Left colon (tissue), 2 donors: ENCODE measurements around the gene STX11. TPM values are rescaled to one million over a fixed set of nuclear protein-coding genes. Genes with fewer than 3 reads are reported as not detected.
"Not testable (repeated sequence)": the region's sequence is repeated elsewhere in the genome, so short reads cannot be mapped to it uniquely, and the experiment has no call there.

Source experiments
- ATAC-seq: fragments of 200-7000 bp; cut with Tn5 transposase; one replicate; pipeline ENCODE4 v1.9.1; 2020; ENCODE audit warnings: mild to moderate bottlenecking, moderate library complexity
- DNase-seq, 2 donors: peaks; one replicate each; pipeline ENCODE4 v3.0.0-alpha.2; 2020
- intact Hi-C, 2 donors: fragments of 100-400 bp; cut with DNase I in 1 of 2; cut with micrococcal nuclease in 1 of 2; formaldehyde crosslinking; loops; one replicate each; pipeline versions ENCODE4 v1.11.2 to v1.14.0; 2022; cut with DNase I, micrococcal nuclease
- total RNA-seq, 2 donors: library from RNA; stranded (reverse); fragmentation: NEBNext Ultra II Directional; extraction: Animal tissue kit (Norgen Biotek cat#: 25700); gene quantifications; one replicate each; pipeline ENCODE4 v1.2.1, GENCODE V29; 2021
- donor health status: DM: no; HTN: no; CAD: no.
- donor health status: DM: yes; HTN: yes; CAD: no.

The STX11 gene
- total RNA-seq, 2 donors from 2014 or later, result 1.5 to 1.7 TPM

GRCh38 chr6:144160431-144161005 is 10.2 kb downstream of the STX11 start:
- intact Hi-C loops, result no loop called here
- DNase-seq, result no peak
- no peak for ATAC-seq

- DNase-seq (no peak), ATAC-seq (no peak)
- intact Hi-C loops, result no loop called here
Measured at GRCh38 chr6:144161975-144162374, 11.7 kb downstream of the STX11 start.

- no peak for DNase-seq
- no peak for ATAC-seq
- intact Hi-C loops, result no loop called here
Measured at GRCh38 chr6:144162977-144163376, 12.7 kb downstream of the STX11 start.

GRCh38 chr6:144165784-144166183 is 15.5 kb downstream of the STX11 start:
- DNase-seq, result no peak
- no peak for ATAC-seq
- intact Hi-C loops, result no loop called here

- no peak for ATAC-seq
- intact Hi-C loops, result no loop called here
- no peak for DNase-seq
Measured at GRCh38 chr6:144170044-144170443, 19.7 kb downstream of the STX11 start.

GRCh38 chr6:144171406-144171805 is 21.1 kb downstream of the STX11 start:
- ATAC-seq, result no peak
- no peak for DNase-seq

GRCh38 chr6:144174006-144174405 is 23.7 kb downstream of the STX11 start:
- intact Hi-C loops, result no loop called here
- no peak for ATAC-seq
- no peak for DNase-seq

More at GRCh38 chr6:144171406-144171805, 21.1 kb downstream of the STX11 start:
- intact Hi-C loops, result no loop called here

GRCh38 chr6:144176043-144176442 is 25.7 kb downstream of the STX11 start:
- ATAC-seq (no peak), DNase-seq (no peak)
- intact Hi-C loops, result no loop called here

GRCh38 chr6:144177726-144178125 is 27.4 kb downstream of the STX11 start:
- DNase-seq, result no peak
- no peak for ATAC-seq
- intact Hi-C loops, result no loop called here

GRCh38 chr6:144178323-144178722 is 28.0 kb downstream of the STX11 start:
- intact Hi-C loops, result no loop called here
- DNase-seq, result no peak

GRCh38 chr6:144179237-144179636 is 28.9 kb downstream of the STX11 start:
- DNase-seq (no peak), ATAC-seq (no peak)
- intact Hi-C loops, result no loop called here

More at GRCh38 chr6:144178323-144178722, 28.0 kb downstream of the STX11 start:
- ATAC-seq, result no peak

GRCh38 chr6:144179828-144180227 is 29.5 kb downstream of the STX11 start:
- DNase-seq (no peak), ATAC-seq (no peak)
- intact Hi-C loops, result no loop called here

- DNase-seq, intact Hi-C loops, ATAC-seq: not testable (repeated sequence)
Measured at GRCh38 chr6:144180354-144180753, 30.0 kb downstream of the STX11 start.

GRCh38 chr6:144181639-144182038 is 31.3 kb downstream of the STX11 start:
- DNase-seq (no peak), ATAC-seq (no peak)
- intact Hi-C loops, result no loop called here

GRCh38 chr6:144184186-144184585 is 33.9 kb downstream of the STX11 start:
- ATAC-seq, intact Hi-C loops, DNase-seq: not testable (repeated sequence)

GRCh38 chr6:144185133-144185836 is 35.0 kb downstream of the STX11 start:
- ATAC-seq (no peak), DNase-seq (no peak)
- intact Hi-C loops, result no loop called here

GRCh38 chr6:144186817-144187625 is 36.7 kb downstream of the STX11 start:
- intact Hi-C loops, result no loop called here

GRCh38 chr6:144189351-144189750 is 39.0 kb downstream of the STX11 start:
- intact Hi-C loops, result no loop called here
- no peak for ATAC-seq
- DNase-seq, result no peak

More at GRCh38 chr6:144186817-144187625, 36.7 kb downstream of the STX11 start:
- DNase-seq, result no peak
- no peak for ATAC-seq

GRCh38 chr6:144190080-144190479 is 39.8 kb downstream of the STX11 start:
- ATAC-seq (no peak), DNase-seq (no peak)
- intact Hi-C loops, result no loop called here

- DNase-seq, result no peak
- no peak for ATAC-seq
- intact Hi-C loops, result no loop called here
Measured at GRCh38 chr6:144190593-144190992, 40.3 kb downstream of the STX11 start.
